ENCODE data around the gene RPH3AL.
"Not testable (repeated sequence)": the region's sequence is repeated elsewhere in the genome, so short reads cannot be mapped to it uniquely, and the experiment has no call there.

RPH3AL gene

DNA sequence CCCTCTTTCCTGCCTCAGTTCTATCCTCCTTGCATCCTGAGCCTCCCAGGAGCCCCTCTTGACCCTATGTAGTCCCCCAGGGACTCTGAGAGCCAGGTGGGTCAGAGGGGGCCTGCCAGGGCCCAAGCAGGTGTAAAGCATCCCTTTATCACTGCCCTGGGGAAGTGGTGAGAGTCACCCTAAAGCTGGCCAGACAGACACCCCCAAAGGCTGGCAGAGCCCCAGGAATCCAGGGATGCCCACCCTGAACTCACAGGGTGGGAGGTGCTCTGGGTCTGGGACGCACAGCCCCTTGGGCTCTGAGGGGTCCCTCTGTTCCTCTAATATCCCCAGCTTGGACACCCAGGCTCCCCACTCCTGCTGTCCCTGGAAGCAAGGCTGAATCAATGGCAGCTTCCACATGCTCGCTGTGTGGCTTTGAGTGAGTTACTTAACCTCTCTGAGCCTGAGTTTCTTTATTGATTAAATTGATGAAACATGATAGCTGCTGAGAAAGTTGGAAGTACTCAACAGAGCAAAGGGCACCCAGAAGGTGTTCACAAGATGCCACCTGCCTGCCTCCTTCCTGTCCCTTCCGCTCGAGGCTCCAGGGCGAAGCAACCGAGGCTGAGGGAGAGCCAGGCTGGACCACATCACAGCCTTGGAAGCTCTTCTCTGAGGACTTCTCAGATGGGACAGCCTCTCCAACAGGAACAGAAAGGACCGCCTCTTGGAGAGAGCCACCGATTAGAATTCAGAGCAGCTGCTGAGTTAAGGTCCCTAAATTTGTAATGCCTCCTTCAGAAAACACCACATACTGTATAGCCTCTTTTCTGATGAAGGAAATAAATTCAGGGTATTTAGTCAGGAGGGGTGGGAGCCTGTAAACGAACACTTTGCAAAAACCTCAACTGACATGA is 104.0 kb downstream of the RPH3AL start:
- no peak overlapping the region for H3K27ac ChIP-seq
- no peak for DNase-seq (ENCODE audit: low read depth, low spot score)

DNA sequence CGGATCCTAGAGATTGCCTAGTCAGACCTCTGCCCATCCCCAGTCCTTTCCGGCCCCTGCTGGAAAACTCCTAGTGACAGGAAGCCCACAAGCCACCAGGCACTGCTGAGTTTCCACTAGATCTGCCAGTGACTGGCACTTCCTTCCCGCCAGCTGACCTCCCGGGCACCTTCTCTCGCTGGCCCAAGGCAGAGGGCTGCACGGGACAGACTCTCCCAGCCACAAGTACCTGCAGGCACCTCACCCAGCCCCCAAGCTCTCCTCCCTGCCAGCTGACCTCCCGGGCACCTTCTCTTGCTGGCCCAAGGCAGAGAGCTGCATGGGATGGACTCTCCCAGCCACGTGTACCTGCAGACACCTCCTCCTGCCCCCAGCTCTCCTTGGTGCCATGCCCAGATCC is 104.8 kb downstream of the RPH3AL start:
- H3K27ac ChIP-seq: no peak overlapping the region
- no peak for DNase-seq (ENCODE audit: low read depth, low spot score)

DNA sequence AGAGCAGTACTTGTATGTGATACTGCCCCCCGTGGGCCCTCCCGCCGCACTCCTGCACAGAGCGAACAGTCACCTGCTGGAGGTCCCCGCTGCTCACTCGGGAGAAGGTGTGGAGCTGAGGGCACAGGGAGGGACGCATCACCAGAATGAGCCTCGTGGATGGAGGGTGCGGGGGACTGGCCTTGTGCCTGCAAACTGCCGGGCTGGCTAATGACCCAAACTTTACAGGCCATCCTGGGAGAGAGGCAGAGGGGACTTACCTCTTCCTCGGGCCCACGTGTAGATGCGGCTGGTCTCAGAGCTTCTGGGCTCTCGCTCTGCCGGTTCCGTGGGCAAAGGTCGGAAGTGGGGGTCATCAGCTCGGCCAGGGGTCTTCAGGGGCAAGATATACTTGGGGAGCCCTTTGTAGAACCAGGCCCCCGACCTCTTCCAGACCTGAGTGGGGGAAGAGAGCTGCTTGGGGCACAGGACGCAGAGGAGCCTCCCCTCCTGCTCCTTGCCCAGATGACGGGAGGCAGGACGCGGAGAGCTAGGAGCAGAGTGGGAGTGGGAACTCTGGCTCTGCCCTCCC is 105.7 kb downstream of the RPH3AL start:
- no peak for DNase-seq (ENCODE audit: low read depth, low spot score)
- H3K27ac ChIP-seq: no peak overlapping the region

DNA sequence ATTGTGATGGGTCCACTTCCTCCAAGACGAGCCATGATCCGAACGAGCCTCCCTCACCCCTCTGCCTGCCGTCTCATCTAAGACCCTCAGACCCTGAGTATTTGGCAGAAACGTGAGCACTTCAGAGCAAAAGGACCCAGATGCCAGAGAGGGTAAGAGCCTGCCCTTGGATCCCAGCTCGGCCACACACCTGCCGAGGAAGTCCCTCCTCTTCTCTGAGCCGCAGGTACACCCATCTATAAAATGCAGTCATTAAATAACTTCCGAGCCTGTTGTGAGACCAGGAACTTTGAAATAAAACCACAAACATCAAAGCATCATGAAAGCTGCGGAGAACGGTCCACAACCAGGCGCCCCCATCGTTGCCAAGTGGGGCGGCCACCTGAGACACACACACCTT is 106.4 kb downstream of the RPH3AL start:
- H3K27ac ChIP-seq: no peak overlapping the region
- no peak for DNase-seq (ENCODE audit: low read depth, low spot score)

DNA sequence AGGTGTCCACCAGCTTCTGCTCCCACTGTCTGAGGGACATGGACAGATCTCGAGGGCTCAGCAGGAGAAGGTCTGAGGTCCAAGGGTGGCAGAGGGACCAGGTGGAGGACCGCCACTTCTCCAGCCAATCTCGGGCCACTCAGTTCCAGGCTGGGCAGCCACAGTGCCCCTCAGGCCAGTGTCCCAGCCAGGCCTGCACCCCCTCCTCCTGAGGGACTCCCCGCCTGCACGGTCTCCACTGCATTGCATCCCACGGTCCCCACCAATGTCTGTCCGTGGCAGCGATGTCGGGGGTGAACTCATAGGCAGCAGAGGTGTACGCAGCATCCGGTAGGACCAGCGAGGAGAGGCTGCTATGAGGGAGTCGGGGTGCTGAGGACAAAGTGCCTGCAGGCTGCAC is 107.0 kb downstream of the RPH3AL start:
- H3K27ac ChIP-seq: no peak overlapping the region
- no peak for DNase-seq (ENCODE audit: low read depth, low spot score)

DNA sequence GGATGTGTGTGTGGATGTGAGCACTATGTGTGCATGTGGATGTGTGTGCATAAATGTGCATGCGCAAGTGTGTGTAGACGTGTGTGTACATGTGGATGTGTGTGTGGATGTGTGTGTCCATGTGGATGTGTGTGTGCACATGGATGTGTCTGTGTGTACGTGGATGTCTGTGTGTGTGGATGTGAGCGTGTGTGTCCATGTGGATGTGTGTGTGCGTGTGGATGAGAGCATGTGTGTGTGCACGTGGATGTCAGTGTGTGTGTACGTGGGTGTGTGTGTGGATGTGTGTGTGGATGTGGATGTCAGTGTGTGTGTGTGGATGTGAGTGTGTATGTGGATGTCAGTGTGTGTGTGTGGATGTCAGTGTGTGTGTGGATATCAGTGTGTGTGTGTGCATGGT is 107.6 kb downstream of the RPH3AL start:
- no peak for DNase-seq (ENCODE audit: low read depth, low spot score)
- H3K27ac ChIP-seq: no peak overlapping the region

DNA sequence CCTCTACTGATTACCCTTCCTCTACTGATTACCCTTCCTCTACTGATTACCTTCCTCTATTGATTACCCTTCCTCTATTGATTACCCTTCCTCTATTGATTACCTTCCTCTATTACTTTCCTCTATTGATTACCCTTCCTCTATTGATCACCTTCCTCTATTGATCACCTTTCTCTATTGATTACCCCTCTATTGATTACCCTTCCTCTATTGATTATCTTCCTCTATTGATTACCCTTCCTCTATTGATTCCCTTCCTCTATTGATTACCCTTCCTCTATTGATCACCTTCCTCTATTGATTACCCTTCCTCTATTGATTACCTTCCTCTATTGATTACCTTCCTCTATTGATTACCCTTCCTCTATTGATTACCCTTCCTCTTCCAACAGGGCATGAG is 108.7 kb downstream of the RPH3AL start:
- H3K27ac ChIP-seq; DNase-seq (ENCODE audit: low read depth, low spot score): not testable (repeated sequence)

DNA sequence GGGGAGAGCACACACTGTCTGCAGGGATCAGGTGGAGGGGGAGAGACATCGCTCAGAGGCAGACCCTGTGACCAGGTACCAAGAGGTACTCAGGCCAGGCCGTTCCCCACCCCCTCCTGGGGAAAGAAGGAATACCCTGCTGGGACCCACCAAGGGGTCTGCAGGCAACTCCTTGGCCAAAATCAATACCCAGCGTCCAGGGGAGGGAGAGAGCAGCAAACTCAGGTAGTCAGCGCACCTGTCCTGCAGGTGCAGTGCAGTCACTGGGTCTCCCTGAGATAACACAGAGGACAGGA is 113.7 kb downstream of the RPH3AL start:
- no peak overlapping the region for H3K27ac ChIP-seq
- no peak for DNase-seq (ENCODE audit: low read depth, low spot score)

DNA sequence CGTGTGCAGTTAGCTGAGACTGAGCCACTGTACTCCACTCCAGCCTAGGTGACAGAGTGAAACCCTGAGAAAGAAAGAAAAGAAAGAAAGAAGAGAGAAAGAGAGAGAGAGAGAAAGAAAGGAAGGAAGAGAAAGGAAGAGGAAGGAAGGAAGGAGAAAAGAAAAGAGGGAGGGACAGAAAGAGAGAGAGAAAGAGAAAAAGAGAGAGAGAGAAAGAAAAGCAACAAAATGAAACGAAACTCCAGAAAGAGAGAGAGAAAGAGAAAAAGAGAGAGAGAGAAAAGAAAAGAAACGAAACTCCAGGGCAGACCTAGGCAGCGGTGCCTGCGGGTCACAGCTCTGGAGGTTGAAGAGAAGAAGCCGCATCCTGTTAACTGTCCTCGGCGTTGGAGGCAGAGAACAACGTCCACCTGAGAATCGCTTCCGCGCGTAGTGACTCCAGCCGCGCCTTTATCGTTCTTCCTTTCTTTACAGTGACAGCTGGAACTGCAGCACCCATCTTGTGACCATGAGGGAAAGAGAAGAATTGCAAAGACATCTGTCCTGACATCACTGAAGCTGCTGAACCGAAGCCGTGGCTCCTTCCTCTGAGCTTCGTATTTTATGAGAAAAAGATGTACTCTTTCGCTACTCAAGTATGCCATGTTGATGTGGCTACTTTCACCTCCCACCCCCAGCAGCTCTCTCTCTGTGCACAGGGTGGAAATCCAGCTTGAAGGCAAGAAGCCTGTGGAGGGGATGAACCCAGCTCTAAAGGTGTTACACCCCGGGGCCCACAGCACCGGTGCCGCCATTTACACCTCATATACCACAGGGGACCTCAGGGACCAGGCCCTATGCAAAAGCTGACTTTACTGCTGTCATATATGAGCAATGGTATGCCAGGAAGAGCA is 114.3 kb downstream of the RPH3AL start:
- DNase-seq (ENCODE audit: low read depth, low spot score): no peak
- no peak overlapping the region for H3K27ac ChIP-seq

DNA sequence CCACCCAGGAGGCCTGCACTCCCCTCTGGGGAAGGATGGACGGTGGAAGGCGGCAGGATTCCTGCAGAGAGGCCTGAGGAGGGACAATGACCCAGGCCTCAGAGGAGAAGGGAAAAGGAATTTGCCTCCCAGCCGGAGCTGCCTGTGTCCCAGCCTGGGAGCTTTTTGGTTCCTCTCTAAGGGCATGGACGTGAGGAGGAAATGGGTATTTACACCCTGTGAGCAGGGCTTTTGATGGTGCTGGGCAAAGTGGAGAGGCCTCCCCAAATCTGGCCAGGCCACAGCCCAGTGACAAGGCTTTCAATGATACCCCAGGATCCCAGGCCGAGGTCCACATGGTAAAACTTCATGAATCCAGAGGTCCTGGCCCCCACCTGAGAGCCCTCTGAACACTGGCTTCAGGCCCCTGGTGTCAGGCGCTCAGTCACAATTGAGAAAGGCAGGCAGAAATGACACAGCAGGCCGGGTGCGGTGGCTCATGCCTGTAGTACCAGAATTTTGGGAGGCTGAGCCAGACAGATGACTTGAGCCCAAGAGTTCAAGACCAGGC is 115.1 kb downstream of the RPH3AL start:
- no peak overlapping the region for H3K27ac ChIP-seq
- no peak for DNase-seq (ENCODE audit: low read depth, low spot score)

DNA sequence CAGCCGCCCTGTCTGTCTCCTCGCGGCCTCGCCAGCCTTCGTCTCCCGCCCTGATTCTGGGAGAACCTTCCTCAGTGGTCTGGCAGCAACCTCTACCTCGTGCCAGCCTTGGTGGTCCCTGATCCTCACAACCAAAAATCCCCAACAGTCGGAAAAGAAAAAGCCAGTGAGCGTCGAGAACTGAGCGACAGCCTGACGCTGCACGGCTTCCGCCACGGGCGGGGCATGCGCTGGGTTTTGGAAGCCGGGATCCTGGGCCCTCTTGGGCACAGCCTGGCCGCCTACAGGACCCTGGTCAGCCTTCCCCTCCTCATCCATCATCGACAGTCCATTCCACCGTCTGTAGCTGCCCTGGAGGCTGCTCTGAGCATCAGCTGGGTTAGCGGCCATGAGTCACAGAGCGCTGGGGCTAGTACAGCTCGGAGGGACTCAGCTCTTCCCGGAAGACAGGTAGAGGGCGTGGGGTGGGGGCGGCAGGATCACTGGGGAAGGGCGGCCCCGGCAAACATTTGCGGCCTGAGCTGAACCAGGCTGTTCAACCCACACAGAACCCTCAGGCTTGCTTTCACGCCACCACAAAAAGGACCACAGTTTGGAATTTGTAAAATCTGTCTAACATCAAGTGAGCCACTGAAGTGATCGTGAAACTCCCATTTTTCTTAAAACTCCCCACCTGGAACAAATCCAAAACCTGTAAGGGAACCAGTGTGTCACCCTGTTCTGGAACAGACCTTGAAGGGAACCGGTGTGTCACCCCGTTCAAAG is 115.8 kb downstream of the RPH3AL start:
- H3K27ac ChIP-seq: no peak overlapping the region
- DNase-seq (ENCODE audit: low read depth, low spot score): no peak

DNA sequence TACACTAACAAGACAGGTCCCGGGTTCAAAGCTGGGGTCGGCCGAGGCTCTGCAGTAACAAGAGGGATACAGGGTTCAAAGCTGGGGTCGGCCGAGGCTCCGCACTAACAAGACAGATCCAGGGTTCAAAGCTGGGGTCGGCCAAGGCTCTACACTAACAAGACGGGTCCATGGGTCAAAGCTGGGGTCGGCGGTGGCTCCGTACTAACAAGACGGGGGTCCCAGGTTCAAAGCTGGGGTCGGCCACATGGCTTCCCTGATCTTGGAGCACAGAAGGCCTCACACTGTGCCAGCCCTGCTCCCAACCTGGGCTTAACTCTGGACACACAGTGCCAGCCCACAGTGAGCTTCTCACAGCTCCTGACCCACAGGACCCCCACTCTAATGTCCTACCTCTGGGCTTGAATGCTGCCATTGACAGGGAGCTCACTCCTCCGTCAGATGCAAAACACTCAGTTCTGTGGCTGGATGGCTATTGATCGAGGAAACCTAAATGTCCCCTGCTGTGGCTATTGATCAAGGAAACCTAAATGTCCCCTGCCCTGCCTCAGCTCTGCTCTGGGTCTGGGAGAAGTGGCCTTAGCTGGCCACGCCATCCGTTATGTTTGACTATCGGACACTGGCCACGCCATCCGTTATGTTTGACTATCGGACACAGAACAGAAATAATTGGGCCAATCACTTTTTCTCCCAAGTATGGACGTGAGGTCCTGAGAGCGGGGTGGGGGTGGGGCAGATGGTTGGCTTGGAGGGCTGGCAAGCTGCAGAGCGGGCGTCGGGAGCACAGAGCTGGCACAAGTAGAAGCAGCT is 116.6 kb downstream of the RPH3AL start:
- no peak for DNase-seq (ENCODE audit: low read depth, low spot score)
- no peak overlapping the region for H3K27ac ChIP-seq

DNA sequence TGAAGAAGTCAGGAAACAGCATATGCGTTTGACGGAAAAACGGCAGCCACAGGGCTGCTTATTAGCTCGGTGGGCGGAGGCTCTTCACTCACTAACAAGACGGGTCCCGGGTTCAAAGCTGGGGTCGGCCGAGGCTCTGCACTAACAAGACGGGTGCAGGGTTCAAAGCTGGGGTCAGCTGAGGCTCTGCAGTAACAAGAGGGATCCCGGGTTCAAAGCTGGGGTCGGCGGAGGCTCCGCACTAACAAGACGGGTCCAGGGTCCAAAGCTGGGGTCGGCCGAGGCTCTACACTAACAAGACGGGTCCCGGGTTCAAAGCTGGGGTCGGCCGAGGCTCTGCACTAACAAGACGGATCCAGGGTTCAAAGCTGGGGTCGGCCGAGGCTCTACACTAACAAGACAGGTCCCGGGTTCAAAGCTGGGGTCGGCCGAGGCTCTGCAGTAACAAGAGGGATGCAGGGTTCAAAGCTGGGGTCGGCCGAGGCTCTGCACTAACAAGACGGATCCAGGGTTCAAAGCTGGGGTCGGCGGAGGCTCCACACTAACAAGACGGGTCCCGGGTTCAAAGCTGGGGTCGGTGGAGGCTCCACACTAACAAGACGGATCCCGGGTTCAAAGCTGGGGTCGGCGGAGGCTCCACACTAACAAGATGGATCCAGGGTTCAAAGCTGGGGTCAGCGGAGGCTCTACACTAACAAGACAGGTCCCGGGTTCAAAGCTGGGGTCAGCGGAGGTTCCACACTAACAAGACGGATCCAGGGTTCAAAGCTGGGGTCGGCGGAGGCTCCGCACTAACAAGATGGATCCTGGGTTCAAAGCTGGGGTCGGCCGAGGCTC is 117.4 kb downstream of the RPH3AL start:
- H3K27ac ChIP-seq; DNase-seq (ENCODE audit: low read depth, low spot score): not testable (repeated sequence)

DNA sequence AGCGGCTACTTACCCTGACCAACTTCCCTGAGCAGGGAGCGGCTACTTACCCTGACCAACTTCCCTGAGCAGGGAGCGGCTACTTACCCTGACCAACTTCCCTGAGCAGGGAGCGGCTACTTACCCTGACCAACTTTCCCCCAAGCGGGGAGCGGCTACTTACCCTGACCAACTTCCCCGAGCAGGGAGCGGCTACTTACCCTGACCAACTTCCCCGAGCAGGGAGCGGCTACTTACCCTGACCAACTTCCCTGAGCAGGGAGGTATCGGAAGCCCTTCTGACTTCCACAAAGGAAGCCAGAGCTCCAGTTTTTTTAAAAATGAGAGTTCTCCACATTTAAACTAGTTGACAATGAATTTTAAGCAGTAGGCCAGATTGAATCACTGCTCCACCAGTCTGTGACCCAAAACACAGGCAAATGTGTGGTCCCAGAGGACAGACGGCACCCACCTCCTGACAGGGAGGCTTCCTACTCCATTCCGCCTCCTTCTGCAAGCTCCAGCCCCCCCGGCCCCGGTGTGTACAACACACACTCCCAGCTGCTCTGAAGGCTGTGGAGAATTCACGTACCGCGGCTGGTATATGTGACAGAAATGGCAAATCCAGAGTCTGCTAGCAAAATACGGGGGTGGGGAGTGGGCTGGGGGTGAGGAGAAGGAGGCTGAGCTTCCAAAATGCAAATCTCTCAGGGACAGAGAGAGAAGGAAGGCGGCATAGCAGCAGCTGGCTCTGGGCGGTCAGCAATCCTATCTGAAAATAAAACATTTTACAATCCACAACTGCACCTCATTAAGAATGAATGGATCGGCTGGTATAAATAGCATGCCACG is 118.2 kb downstream of the RPH3AL start:
- DNase-seq (ENCODE audit: low read depth, low spot score); H3K27ac ChIP-seq: not testable (repeated sequence)

DNA sequence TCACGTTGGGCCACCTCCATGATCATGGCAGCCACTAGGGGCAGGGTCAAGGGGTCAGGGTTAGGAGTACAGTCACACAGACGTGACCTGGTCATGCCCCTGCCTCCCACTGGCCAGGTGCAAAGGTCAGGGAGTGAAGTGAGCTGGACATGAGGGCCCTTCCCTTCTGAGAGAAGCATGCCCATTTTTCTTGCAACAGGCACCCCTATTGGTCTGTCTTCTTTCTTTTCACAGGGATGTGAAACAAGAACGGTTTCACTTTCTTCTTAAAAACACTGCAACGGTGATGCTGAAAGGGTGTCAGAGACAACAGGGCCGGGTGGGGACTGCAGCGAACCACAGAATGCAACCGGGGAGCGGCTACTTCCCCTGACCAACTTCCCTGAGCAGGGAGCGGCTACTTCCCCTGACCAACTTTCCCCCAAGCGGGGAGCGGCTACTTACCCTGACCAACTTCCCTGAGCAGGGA is 119.1 kb downstream of the RPH3AL start:
- DNase-seq (ENCODE audit: low read depth, low spot score): no peak
- H3K27ac ChIP-seq: no peak overlapping the region

DNA sequence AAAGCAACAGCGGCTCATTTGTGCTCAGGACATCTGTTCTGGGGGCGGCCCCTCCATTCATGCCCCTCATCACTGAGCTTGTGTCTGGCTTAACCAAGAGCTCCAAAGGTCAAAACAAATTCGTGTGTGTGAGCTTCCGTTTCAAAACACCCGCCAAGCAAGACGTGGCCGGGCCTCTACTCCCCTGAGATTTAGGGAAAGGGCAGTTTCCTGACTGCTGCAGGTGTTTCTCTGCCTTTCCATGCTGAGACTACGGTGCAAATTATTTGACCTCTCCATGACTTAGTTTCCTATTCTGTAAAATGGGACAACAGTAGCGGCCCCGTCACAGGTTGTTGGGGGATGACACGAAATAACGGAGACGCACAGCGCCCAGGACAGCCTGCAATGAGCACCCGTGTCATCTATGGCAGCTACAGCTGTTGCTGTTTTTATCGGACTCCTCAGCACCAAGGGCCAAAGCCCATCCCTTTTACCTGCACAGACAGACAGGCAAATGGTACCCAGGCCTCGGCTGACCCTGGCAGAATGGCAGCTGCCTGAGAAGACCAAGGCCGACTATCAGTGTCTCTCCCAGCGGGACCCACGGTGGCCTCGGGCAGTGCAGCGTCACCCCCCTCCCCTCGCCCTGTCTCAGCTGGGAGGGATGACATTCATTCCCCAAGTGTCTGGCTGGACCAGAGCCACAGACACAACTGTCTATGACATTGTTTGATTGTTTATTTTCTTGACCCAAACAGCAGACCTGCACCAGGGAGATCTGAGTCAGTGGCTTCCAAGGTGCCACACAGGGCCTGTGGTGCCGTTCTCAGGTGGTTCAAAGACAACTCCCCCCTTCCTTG is 120.4 kb downstream of the RPH3AL start:
- H3K27ac ChIP-seq: no peak overlapping the region
- no peak for DNase-seq (ENCODE audit: low read depth, low spot score)
